ENCODE data around the gene CACNA1C. TPM values are rescaled to one million over a fixed set of nuclear protein-coding genes. Genes with fewer than 3 reads are reported as not detected.

The CACNA1C gene
- total and polyA plus RNA-seq, 10 of the 15 experiments (the other 5 are each of a cell fraction or from before 2014, with no cell fraction given) = under 0.01 to 0.15 (median 0.09) TPM; not detected in 5

DNA sequence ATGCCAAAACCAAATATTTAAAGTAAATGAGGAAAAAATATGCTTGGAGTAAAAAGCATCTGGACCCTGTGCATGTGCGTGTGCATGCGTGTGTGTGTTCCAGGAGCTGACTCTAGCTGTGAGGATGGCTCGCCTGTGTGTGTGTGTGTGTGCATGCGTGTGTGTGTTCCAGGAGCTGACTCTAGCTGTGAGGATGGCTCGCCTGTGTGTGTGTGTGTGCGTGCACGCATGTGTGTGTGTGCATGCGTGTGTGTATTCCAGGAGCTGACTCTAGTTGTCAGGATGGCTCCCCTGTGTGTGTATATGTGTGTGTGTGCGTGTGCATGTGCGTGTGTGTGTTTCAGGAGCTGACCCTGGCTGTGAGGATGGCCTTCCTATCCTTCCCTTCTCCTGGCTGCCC is 357.7 kb downstream of the CACNA1C start:
- in situ Hi-C loops (cut with MboI) = no loop called here
- H3K27me3 ChIP-seq (replicated peaks in 1 of 2; ENCODE audit: control insufficient read depth in 2 of 2, insufficient read depth in 2 of 2, low read length in 1 of 2) = peaks cover 0 to 3% of the 10 kb centered on the region in 2 experiments; a peak in 1 of 4 replicates
- no peaks in the 10 kb centered on the region for H3K9me3 ChIP-seq (replicated peaks; ENCODE audit: control insufficient read depth, insufficient read depth, low read length)
- ChIA-PET CTCF (interaction anchor here (0.6 to 1.1 kb wide), 2 partner anchors 54 to 175 kb away, joined by 3 to 4 read pairs; no protein-coding TSS in a partner anchor), RAD21 (ENCODE audit: unreplicated experiment) (no interaction called here), POLR2A (no interaction called here), SMC1A (ENCODE audit: uncharacterized antibody, unreplicated experiment) (no interaction called here)
- no peak for FAIRE-seq
- no peak overlapping the region for H3K27ac ChIP-seq (ENCODE audit: control insufficient read depth, insufficient read depth)
- 36% methylated on average over 10 of the region's 10 CpGs for WGBS (ENCODE audit: insufficient coverage, insufficient replicate concordance, low lambda C conversion rate, missing lambda C conversion rate)
- ATAC-seq = no peak
- H3K4me3 ChIP-seq = no peak overlapping the region
- no peak for TF ChIP-seq BACH1 (IDR thresholded peaks at IDR 0.05; ENCODE audit: borderline replicate concordance)
- no peak for TF ChIP-seq NR2C1 (IDR thresholded peaks at IDR 0.05)
- TF ChIP-seq EGR1 (IDR thresholded peaks at IDR 0.05; ENCODE audit: borderline replicate concordance in 1 of 2, low read depth in 2 of 2, low read length in 2 of 2) = no peak
- no peak overlapping the region for H3K9ac ChIP-seq (ENCODE audit: control insufficient read depth, insufficient read depth, low read length)
- H2AFZ ChIP-seq (ENCODE audit: control insufficient read depth, low read depth, low read length) = no peak overlapping the region
- H3K4me1 ChIP-seq (ENCODE audit: control insufficient read depth, insufficient read depth, low read length) = no peaks in the 10 kb centered on the region
- DNase-seq (ENCODE audit: low read depth, low spot score) = no peak
- H3K79me2 ChIP-seq (ENCODE audit: control insufficient read depth, insufficient read depth, low read length) = no peaks in the 10 kb centered on the region
- no peaks in the 10 kb centered on the region for H3K36me3 ChIP-seq (ENCODE audit: control insufficient read depth in 2 of 2, insufficient read depth in 2 of 2, low read length in 1 of 2)
- no TSS peak for BruUV-seq (replicated peaks)
- H4K20me1 ChIP-seq (ENCODE audit: control insufficient read depth, insufficient read depth) = no peaks in the 10 kb centered on the region
- H3K4me2 ChIP-seq (ENCODE audit: control insufficient read depth, insufficient read depth) = no peak overlapping the region
- intact Hi-C loops (cut with micrococcal nuclease; ENCODE audit: unreplicated experiment) = no loop called here

DNA sequence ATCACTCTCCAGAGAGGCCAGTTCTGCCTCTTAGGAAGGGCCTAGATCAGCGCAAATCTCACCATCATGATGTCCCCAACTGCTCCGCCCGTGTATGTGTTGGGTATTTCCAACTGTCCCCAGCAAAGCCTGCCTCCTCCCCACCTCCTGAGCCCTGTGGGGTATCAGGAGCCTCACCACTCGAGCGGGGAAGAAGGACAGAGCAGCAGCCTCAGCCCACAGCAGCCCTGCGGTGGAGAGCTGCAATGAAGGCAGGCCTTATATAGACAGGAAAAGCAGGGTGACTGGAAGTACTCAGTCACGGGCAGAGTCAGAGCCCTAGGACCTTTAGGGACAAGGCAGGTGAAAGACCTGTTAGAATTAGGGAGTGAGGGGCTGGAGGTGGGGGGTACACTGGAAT is 358.2 kb downstream of the CACNA1C start:
- H4K20me1 ChIP-seq (ENCODE audit: control insufficient read depth, insufficient read depth) = no peaks in the 10 kb centered on the region
- no peak for DNase-seq (ENCODE audit: low read depth, low spot score)
- TF ChIP-seq YY1 (IDR thresholded peaks at IDR 0.05; ENCODE audit: low read depth, low read length) = no peak
- no peak for TF ChIP-seq RELB (IDR thresholded peaks at IDR 0.05; ENCODE audit: low read depth)
- TF ChIP-seq, protein P1, sequence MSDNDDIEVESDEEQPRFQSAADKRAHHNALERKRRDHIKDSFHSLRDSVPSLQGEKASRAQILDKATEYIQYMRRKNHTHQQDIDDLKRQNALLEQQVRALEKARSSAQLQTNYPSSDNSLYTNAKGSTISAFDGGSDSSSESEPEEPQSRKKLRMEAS (IDR thresholded peaks at IDR 0.05; ENCODE audit: low read depth, low read length) = no peak
- TF ChIP-seq MEF2A (IDR thresholded peaks at IDR 0.05; ENCODE audit: insufficient read depth, low read depth, low read length) = no peak
- no peak for TF ChIP-seq HDAC2 (IDR thresholded peaks at IDR 0.05)
- TF ChIP-seq CHD2 (IDR thresholded peaks at IDR 0.05; ENCODE audit: borderline replicate concordance, low read depth, low read length) = no peak
- no peak for TF ChIP-seq TBL1XR1 (IDR thresholded peaks at IDR 0.05; ENCODE audit: low read depth, low read length)
- no peak for TF ChIP-seq SUPT20H (IDR thresholded peaks at IDR 0.05; ENCODE audit: borderline replicate concordance, control insufficient read depth, low read depth, low read length)
- TF ChIP-seq EP300 (IDR thresholded peaks at IDR 0.05; ENCODE audit: borderline replicate concordance in 1 of 2, control insufficient read depth in 1 of 2, low read depth in 2 of 2, low read length in 2 of 2) = no peak
- TF ChIP-seq KAT2A (conservative IDR thresholded peaks at IDR 0.05; ENCODE audit: control insufficient read depth, low read depth, low read length) = no peak
- no peak for TF ChIP-seq RB1 (IDR thresholded peaks at IDR 0.05; ENCODE audit: borderline replicate concordance)
- no peak for TF ChIP-seq NR2C2 (IDR thresholded peaks at IDR 0.05; ENCODE audit: borderline replicate concordance, control insufficient read depth, insufficient read length, low read depth)
- no peak for TF ChIP-seq POLR2AphosphoS5 (IDR thresholded peaks at IDR 0.05; ENCODE audit: low read length)
- ChIA-PET SMC1A (ENCODE audit: uncharacterized antibody, unreplicated experiment) (no interaction called here), RAD21 (ENCODE audit: unreplicated experiment) (no interaction called here), CTCF (interaction anchor here (1.1 kb wide), 1 partner anchor 54 kb away, joined by 3 read pairs; no protein-coding TSS in a partner anchor), POLR2A (no interaction called here)
- intact Hi-C loops (cut with micrococcal nuclease; ENCODE audit: unreplicated experiment) (no loop called here), in situ Hi-C loops (cut with MboI) (no loop called here)
- no peak overlapping the region for H3K9ac ChIP-seq (ENCODE audit: control insufficient read depth, insufficient read depth, low read length)
- no peaks in the 10 kb centered on the region for H3K9me3 ChIP-seq (replicated peaks; ENCODE audit: control insufficient read depth, insufficient read depth, low read length)
- H3K36me3 ChIP-seq (ENCODE audit: control insufficient read depth in 2 of 2, insufficient read depth in 2 of 2, low read length in 1 of 2) = no peaks in the 10 kb centered on the region
- BruUV-seq (replicated peaks) = no TSS peak
- H3K27ac ChIP-seq (ENCODE audit: control insufficient read depth, insufficient read depth) = no peak overlapping the region
- no peak for FAIRE-seq
- no peaks in the 10 kb centered on the region for H3K4me1 ChIP-seq (ENCODE audit: control insufficient read depth, insufficient read depth, low read length)
- no peaks in the 10 kb centered on the region for H3K79me2 ChIP-seq (ENCODE audit: control insufficient read depth, insufficient read depth, low read length)
- H2AFZ ChIP-seq (ENCODE audit: control insufficient read depth, low read depth, low read length) = no peak overlapping the region
- no peak overlapping the region for H3K4me3 ChIP-seq
- no peak overlapping the region for H3K4me2 ChIP-seq (ENCODE audit: control insufficient read depth, insufficient read depth)
- WGBS (ENCODE audit: insufficient coverage, insufficient replicate concordance, low lambda C conversion rate, missing lambda C conversion rate) = 19% methylated on average over 7 of the region's 7 CpGs
- H3K27me3 ChIP-seq (replicated peaks in 1 of 2; ENCODE audit: control insufficient read depth in 2 of 2, insufficient read depth in 2 of 2, low read length in 1 of 2) = peaks cover 0 to 3% of the 10 kb centered on the region in 2 experiments; a peak in 1 of 4 replicates
- no peak for ATAC-seq

Measured in GM12878 (cell line).